ENCODE results near the gene SLC8A2.

SLC8A2 gene

GRCh38 chr19:47435196-47435595 lies 36.5 kb downstream of the SLC8A2 start:
- TF ChIP-seq, protein P1, sequence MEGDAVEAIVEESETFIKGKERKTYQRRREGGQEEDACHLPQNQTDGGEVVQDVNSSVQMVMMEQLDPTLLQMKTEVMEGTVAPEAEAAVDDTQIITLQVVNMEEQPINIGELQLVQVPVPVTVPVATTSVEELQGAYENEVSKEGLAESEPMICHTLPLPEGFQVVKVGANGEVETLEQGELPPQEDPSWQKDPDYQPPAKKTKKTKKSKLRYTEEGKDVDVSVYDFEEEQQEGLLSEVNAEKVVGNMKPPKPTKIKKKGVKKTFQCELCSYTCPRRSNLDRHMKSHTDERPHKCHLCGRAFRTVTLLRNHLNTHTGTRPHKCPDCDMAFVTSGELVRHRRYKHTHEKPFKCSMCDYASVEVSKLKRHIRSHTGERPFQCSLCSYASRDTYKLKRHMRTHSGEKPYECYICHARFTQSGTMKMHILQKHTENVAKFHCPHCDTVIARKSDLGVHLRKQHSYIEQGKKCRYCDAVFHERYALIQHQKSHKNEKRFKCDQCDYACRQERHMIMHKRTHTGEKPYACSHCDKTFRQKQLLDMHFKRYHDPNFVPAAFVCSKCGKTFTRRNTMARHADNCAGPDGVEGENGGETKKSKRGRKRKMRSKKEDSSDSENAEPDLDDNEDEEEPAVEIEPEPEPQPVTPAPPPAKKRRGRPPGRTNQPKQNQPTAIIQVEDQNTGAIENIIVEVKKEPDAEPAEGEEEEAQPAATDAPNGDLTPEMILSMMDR (IDR thresholded peaks at IDR 0.05; ENCODE audit: insufficient read depth, missing control alignments): no peak
- DNase-seq (ENCODE audit: insufficient read length, low spot score) (no peak), FAIRE-seq (no peak)

DNA sequence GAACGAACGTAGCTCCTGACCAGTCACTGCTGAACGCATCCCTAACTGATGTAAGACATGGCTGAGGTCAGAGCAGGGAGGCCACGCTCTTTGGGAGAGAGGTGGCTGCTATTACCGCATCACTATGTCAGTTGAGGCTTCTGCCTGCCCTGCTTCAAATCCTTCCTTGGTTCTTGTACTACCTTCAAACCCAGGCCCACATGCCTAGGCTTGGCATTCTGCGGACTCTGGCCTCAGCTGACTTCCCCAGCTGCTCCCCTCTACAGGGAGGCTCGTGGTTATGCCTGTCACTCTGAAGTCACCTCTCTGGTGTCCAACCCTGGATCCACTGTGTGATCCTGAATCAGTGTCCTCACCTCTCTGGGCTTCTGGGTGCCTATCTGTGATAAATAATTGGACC lies 37.6 kb downstream of the SLC8A2 start:
- DNase-seq (ENCODE audit: insufficient read length, low spot score) (no peak), FAIRE-seq (no peak)
- TF ChIP-seq, protein P1 (IDR thresholded peaks at IDR 0.05; ENCODE audit: insufficient read depth, missing control alignments): no peak

DNA sequence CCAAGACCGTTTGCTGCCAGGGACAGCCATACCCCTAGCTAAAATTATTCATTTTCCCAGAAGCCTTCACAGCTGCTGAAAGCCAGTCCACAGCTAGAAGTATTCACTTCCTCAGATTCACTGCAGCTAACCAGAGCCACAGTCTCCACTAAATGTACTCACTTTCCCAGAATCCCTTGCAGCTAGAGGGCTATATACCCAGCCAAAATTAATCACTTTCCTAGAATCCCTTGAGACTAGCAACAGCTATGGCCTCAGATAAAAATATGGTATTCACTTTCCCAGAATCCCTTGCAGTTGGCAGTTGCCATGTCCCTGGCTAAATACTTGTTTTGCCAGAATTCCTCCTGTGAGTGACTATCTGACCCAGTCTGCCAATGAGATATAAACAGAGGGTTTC lies 38.6 kb downstream of the SLC8A2 start:
- FAIRE-seq (no peak), DNase-seq (ENCODE audit: insufficient read length, low spot score) (no peak)
- TF ChIP-seq, protein P1 (IDR thresholded peaks at IDR 0.05; ENCODE audit: insufficient read depth, missing control alignments): no peak

DNA sequence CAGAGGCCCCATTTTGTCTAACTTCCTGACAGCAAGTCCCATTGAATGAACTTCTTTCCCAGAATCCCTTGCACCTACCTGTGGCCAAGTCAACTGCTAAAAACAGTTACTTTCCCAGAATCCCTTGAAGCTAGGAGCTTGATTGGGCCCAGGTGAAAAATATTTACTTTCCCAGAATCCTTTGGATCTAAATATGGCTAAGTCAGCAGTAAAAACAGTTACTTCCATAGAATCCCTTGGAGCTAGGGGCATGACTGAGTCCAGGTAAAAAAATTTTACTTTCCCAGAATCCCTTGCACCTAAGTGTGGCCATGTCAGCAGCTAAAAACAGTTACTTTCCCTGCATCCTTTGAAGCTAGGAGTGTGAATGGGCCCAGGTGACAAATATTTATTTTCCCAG lies 39.2 kb downstream of the SLC8A2 start:
- TF ChIP-seq, protein P1 (IDR thresholded peaks at IDR 0.05; ENCODE audit: insufficient read depth, missing control alignments): no peak
- DNase-seq (ENCODE audit: insufficient read length, low spot score): no peak

GRCh38 chr19:47432091-47432490 lies 39.6 kb downstream of the SLC8A2 start:
- TF ChIP-seq, protein P1 (IDR thresholded peaks at IDR 0.05; ENCODE audit: insufficient read depth, missing control alignments): no peak
- FAIRE-seq: no peak
- DNase-seq (ENCODE audit: insufficient read length, low spot score): no peak

More for the DNA sequence above, 39.2 kb downstream of the SLC8A2 start:
- no peak for FAIRE-seq

- FAIRE-seq (no peak), DNase-seq (ENCODE audit: insufficient read length, low spot score) (no peak)
- TF ChIP-seq, protein P1 (IDR thresholded peaks at IDR 0.05; ENCODE audit: insufficient read depth, missing control alignments): no peak
Observed at GRCh38 chr19:47430041-47430802, 41.5 kb downstream of the SLC8A2 start.

DNA sequence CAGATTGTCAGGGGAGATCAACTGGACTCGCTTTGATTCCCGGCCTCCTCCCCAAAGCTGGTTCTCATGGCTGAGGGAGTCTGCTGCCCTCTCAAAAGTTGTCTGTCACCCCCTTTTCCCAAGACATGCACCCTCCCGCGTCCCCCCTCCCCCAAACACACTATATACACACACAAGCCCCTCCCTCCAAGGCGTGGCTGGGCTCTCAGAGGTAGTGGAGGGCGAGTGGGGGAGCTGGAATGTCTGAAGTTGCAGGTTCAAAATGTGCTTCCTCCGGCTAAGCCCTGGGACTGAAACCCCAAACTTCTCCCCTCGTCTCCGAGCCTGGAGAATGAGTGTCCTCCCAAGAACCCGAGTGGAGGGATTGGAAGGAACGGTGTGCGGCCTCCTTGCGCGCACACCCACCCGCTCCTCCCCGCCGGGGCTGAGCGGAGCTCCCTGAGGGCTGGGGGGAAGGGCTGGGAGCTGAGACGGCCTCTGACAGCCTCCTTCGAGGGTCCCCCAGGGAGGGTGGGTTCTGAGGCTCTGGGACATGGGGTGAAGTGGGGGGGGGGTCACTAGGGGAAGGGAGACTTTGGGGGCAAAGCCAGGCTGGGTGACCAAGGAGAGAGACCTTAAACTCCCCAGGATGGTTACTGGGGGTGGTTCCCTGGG lies 42.4 kb downstream of the SLC8A2 start:
- TF ChIP-seq, protein P1 (IDR thresholded peaks at IDR 0.05; ENCODE audit: insufficient read depth, missing control alignments): no peak
- no peak for FAIRE-seq
- no peak for DNase-seq (ENCODE audit: insufficient read length, low spot score)
